Diencephalon (tissue), 1 donor: Measurements from ENCODE around the gene DCAF8L2. TPM values are rescaled to one million over a fixed set of nuclear protein-coding genes. Genes with fewer than 3 reads are reported as not detected.

Experiments used
- total RNA-seq: library from RNA; depleted of rRNA; stranded (reverse); fragments of >200 nt; gene quantifications from one replicate; pipeline ENCODE4 v1.2.3, GENCODE V29; 2014

DCAF8L2 gene
- not detected for total RNA-seq

DNA sequence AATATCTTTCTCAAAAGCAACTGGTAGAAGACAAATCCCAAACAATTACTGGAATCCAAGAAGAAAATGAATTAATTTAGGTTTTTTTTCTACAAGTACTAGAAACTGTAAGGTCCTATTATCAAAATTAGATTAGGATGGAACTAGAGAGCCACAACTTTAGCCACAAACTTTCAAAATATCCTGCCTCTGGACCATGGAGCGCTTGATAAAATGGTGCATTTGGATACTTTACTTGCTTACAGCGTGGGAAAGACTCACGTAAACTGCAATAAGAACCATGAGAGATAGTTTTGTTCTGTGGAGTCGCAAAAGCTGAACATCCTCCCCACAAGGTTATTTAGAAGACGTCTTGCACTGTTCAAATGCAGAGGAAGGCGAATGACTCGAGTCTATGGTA is at the start of gene DCAF8L2:
Gene DCAF8L2 (plus strand): TSS at position 301 of the 400 bp plus-strand sequence. CDS start 156,552 bp downstream, outside the sequence.

Other genes starting within 250 kb of the DCAF8L2 start
- not detected for gene PPP4R3C, start 127.0 kb upstream of the DCAF8L2 start, total RNA-seq
- not detected for gene MAGEB10, start 217.6 kb downstream of the DCAF8L2 start, total RNA-seq